Measurements from ENCODE around the gene AHI1. TPM values are rescaled to one million over a fixed set of nuclear protein-coding genes. Genes with fewer than 3 reads are reported as not detected.

The AHI1 gene
- total and polyA plus RNA-seq, 10 of the 15 experiments (the other 5 are each of a cell fraction or from before 2014, with no cell fraction given): 3.2 to 9.5 (median 4.6) TPM

- TF ChIP-seq SREBF1 (IDR thresholded peaks at IDR 0.05; ENCODE audit: low read length) (no peak), REST (IDR thresholded peaks at IDR 0.05; ENCODE audit: low read depth, low read length) (no peak), BCL3 (IDR thresholded peaks at IDR 0.05; ENCODE audit: borderline replicate concordance, insufficient read depth, low read depth, low read length, poor library complexity, severe bottlenecking) (peak; percentile 80), CTCF (IDR thresholded peaks at IDR 0.05 in 2 of 3, conservative IDR thresholded peaks at IDR 0.05 in 1 of 3; ENCODE audit: control insufficient read depth in 2 of 3, extremely low read depth in 1 of 3, insufficient read depth in 1 of 3, low read depth in 3 of 3, low read length in 3 of 3) (peak in 2 of 3 experiments; percentile 2 to 9; a peak in 1 of 6 replicates), NR2F1 (conservative IDR thresholded peaks at IDR 0.05) (no peak), JUNB (IDR thresholded peaks at IDR 0.05) (peak; percentile 88), SIN3A (IDR thresholded peaks at IDR 0.05; ENCODE audit: low read depth, low read length) (no peak), RBBP5 (conservative IDR thresholded peaks at IDR 0.05) (no peak), EED (IDR thresholded peaks at IDR 0.05; ENCODE audit: low read depth) (peak; percentile 88), HDAC6 (IDR thresholded peaks at IDR 0.05; ENCODE audit: unreplicated experiment) (no peak), MXI1 (IDR thresholded peaks at IDR 0.05; ENCODE audit: low read depth, low read length) (peak; percentile 7; the same call in 1 of the 2 replicates), PML (IDR thresholded peaks at IDR 0.05; ENCODE audit: low read length) (peak; percentile 5), JUND (IDR thresholded peaks at IDR 0.05; ENCODE audit: low read depth, low read length) (peak; percentile 62; the same call in 1 of the 2 replicates), ETV6 (conservative IDR thresholded peaks at IDR 0.05 in 1 of 2, IDR thresholded peaks at IDR 0.05 in 1 of 2; ENCODE audit: borderline replicate concordance in 1 of 2, low read depth in 1 of 2) (peak in 1 of 2 experiments; percentile 82; a peak in 2 of 4 replicates), CHD4 (IDR thresholded peaks at IDR 0.05) (no peak), ZBED1 (IDR thresholded peaks at IDR 0.05; ENCODE audit: borderline replicate concordance) (peak; percentile 77; the same call in 1 of the 2 replicates)
These were observed 167.4 kb downstream of the AHI1 start (continued) for GRCh38 chr6:135329851-135330803.

All from GM12878 (cell line).